IMR-90 (cell line): ENCODE data around the gene RFT1. TPM values are rescaled to one million over a fixed set of nuclear protein-coding genes. Genes with fewer than 3 reads are reported as not detected.

ENCODE experiments used
- ATAC-seq: fragments of 200-7000 bp; cut with Tn5 transposase; 2 replicates; pipeline ENCODE4 v1.9.1; 2020; ENCODE audit warnings: low read depth, mild to moderate bottlenecking, moderate library complexity
- BruUV-seq: library from RNA; stranded (reverse); fragments of 400-500 nt; replicated peaks from 2 replicates; lab custom pipeline; 2021; lab: Mats Ljungman, UMichigan
- CTCF ChIA-PET: fragments of 300-600 bp; formaldehyde crosslinking; extraction: SDS; loops from one replicate; lab custom pipeline; 2021; ENCODE audit warnings: antibody characterized with exemption; lab: Yijun Ruan, JAX
- POLR2A ChIA-PET: fragments of 300-600 bp; sonication (Branson Sonifier 250); formaldehyde crosslinking; loops from one replicate; lab custom pipeline; 2022; ENCODE audit warnings: antibody characterized with exemption; ENCODE audit not compliant: unreplicated experiment; lab: Charles Lee
- DNase-seq: peaks from one replicate; pipeline ENCODE4 v3.0.0; 2013
- H2AFZ ChIP-seq: replicated peaks from 2 replicates; pipeline ENCODE3; 2013; ENCODE audit warnings: low read length, mild to moderate bottlenecking; ENCODE audit not compliant: poor library complexity
- H2AK5ac ChIP-seq: 2 replicates; pipeline ENCODE4 v1.6.1; 2013; ENCODE audit warnings: low read depth, low read length, inconsistent platforms
- H2AK9ac ChIP-seq: replicated peaks from 2 replicates; pipeline ENCODE3; 2013; ENCODE audit warnings: mild to moderate bottlenecking, low read depth, low read length, moderate library complexity; ENCODE audit not compliant: poor library complexity
- H2BK120ac ChIP-seq: 2 replicates; pipeline ENCODE4 v1.6.1; 2013; ENCODE audit warnings: low read depth, low read length, inconsistent platforms
- H2BK15ac ChIP-seq: 3 replicates; pipeline ENCODE4 v1.6.1; 2013; ENCODE audit warnings: low read depth, low read length, inconsistent platforms
- H2BK20ac ChIP-seq: 2 replicates; pipeline ENCODE4 v1.6.1; 2013; ENCODE audit warnings: low read depth, mild to moderate bottlenecking, inconsistent platforms, low read length, moderate library complexity
- H2BK5ac ChIP-seq: 2 replicates; pipeline ENCODE4 v1.6.1; 2013; ENCODE audit warnings: mild to moderate bottlenecking, low read depth, low read length, inconsistent platforms; ENCODE audit not compliant: poor library complexity, severe bottlenecking
- H3K14ac ChIP-seq: replicated peaks from 2 replicates; pipeline ENCODE4 v1.6.1; 2013; ENCODE audit warnings: low read depth, low read length, inconsistent platforms
- H3K18ac ChIP-seq: 2 replicates; pipeline ENCODE4 v1.6.1; 2013; ENCODE audit warnings: low read depth, low read length, control low read depth
- H3K23ac ChIP-seq: 2 replicates; pipeline ENCODE4 v1.6.1; 2013; ENCODE audit warnings: low read depth, low read length, inconsistent platforms
- H3K27ac ChIP-seq: 2 replicates; pipeline ENCODE4 v1.5.1; 2013; ENCODE audit warnings: mild to moderate bottlenecking, control low read depth, low read length; ENCODE audit not compliant: insufficient read depth
- H3K27me3 ChIP-seq: 2 replicates; pipeline ENCODE4 v1.6.1; 2013; ENCODE audit warnings: low read length; ENCODE audit not compliant: control insufficient read depth, insufficient read depth
- H3K36me3 ChIP-seq: 2 replicates; pipeline ENCODE4 v1.6.1; 2013; ENCODE audit warnings: low read length, mixed read lengths; ENCODE audit not compliant: control insufficient read depth, insufficient read depth
- H3K4ac ChIP-seq: 2 replicates; pipeline ENCODE4 v1.6.1; 2013; ENCODE audit warnings: low read depth, low read length, inconsistent platforms
- H3K4me1 ChIP-seq: 2 replicates; pipeline ENCODE4 v1.6.1; 2013; ENCODE audit warnings: low read length, mixed read lengths; ENCODE audit not compliant: control insufficient read depth, insufficient read depth
- H3K4me2 ChIP-seq: 2 replicates; pipeline ENCODE4 v1.6.1; 2013; ENCODE audit warnings: low read depth, mild to moderate bottlenecking, control low read depth, low read length, moderate library complexity
- H3K4me3 ChIP-seq: 2 replicates; pipeline ENCODE4 v1.5.1; 2013; ENCODE audit warnings: low read depth, mild to moderate bottlenecking, control low read depth, low read length, moderate library complexity; ENCODE audit not compliant: insufficient read depth
- H3K56ac ChIP-seq: 2 replicates; pipeline ENCODE4 v1.6.1; 2013; ENCODE audit warnings: low read length, inconsistent platforms; ENCODE audit not compliant: insufficient read depth; ENCODE audit errors: extremely low read depth
- H3K79me1 ChIP-seq, 2 experiments: 2 replicates each; pipeline ENCODE4 v1.6.1; 2013; ENCODE audit warnings: low read length in 2 of 2, inconsistent platforms in 1 of 2, low read depth in 1 of 2
- H3K9ac ChIP-seq: 2 replicates; pipeline ENCODE4 v1.6.1; 2013; ENCODE audit warnings: low read depth, low read length, control low read depth
- H3K9me1 ChIP-seq: 2 replicates; pipeline ENCODE4 v1.6.1; 2013; ENCODE audit warnings: low read length, inconsistent platforms; ENCODE audit not compliant: insufficient read depth
- H3K9me3 ChIP-seq: 2 replicates; pipeline ENCODE4 v1.6.1; 2013; ENCODE audit warnings: low read length; ENCODE audit not compliant: control insufficient read depth, insufficient read depth
- H4K20me1 ChIP-seq: 2 replicates; pipeline ENCODE4 v1.6.1; 2013; ENCODE audit warnings: low read length, inconsistent platforms; ENCODE audit not compliant: insufficient read depth
- H4K5ac ChIP-seq: 2 replicates; pipeline ENCODE4 v1.6.1; 2013; ENCODE audit warnings: mild to moderate bottlenecking, low read depth, low read length, control low read depth
- H4K8ac ChIP-seq, 2 experiments: 2 replicates each; pipeline ENCODE4 v1.6.1; 2013; ENCODE audit warnings: low read depth in 2 of 2, low read length in 2 of 2, control low read depth in 1 of 2, inconsistent platforms in 1 of 2
- H4K91ac ChIP-seq: 2 replicates; pipeline ENCODE4 v1.6.1; 2013; ENCODE audit warnings: low read depth, low read length, inconsistent platforms; ENCODE audit not compliant: insufficient read depth
- MAZ ChIP-seq: IDR thresholded peaks from 2 replicates; pipeline ENCODE4 v1.6.1; 2012; ENCODE audit warnings: low read depth, mild to moderate bottlenecking, low read length, improper control_type of control experiment, moderate library complexity, borderline replicate concordance
- RAD21 ChIP-seq: IDR thresholded peaks from 2 replicates; pipeline ENCODE4 v1.6.1; 2012; ENCODE audit warnings: low read length, improper control_type of control experiment
- RCOR1 ChIP-seq: IDR thresholded peaks from 2 replicates; pipeline ENCODE4 v1.6.1; 2012; ENCODE audit warnings: mild to moderate bottlenecking, low read length, improper control_type of control experiment; ENCODE audit not compliant: insufficient replicate concordance
- WGBS, 2 experiments: methylation state at CpG; one replicate each; pipeline versions ENCODE4 v1.1.5 to v1.1.7; 2013; ENCODE audit warnings: missing lambda C conversion rate in 2 of 2; ENCODE audit not compliant: insufficient read length in 1 of 2; ENCODE audit errors: extremely low coverage in 2 of 2; 5-methylcytosine and 5-hydroxymethylcytosine counted together
- dilution Hi-C: fragments of 300-500 bp; cut with HindIII; formaldehyde crosslinking; loops from one replicate; pipeline ENCODE4 v1.14.3; 2018; ENCODE audit warnings: low sequenced_read_pairs; ENCODE audit not compliant: unreplicated experiment
- in situ Hi-C: fragments of 300-500 bp; cut with MboI; formaldehyde crosslinking; loops from 3 replicates; pipeline ENCODE4 v1.14.3; 2019; ENCODE audit warnings: low sequenced_read_pairs, inconsistent platforms, mixed read lengths
- intact Hi-C: fragments of 100-400 bp; cut with micrococcal nuclease; formaldehyde crosslinking; loops from 2 replicates; pipeline ENCODE4 v1.10.0; 2022
- polyA plus RNA-seq, 3 experiments: library from polyadenylated mRNA; depleted of rRNA; stranded (reverse); fragments of >200 nt; gene quantifications; 2 replicates each; pipeline ENCODE4 v1.2.3, GENCODE V29; 2012; ENCODE audit warnings: low replicate concordance in 1 of 3
- total RNA-seq: library from RNA; depleted of rRNA; stranded (reverse); fragments of >200 nt; gene quantifications from 2 replicates; pipeline ENCODE4 v1.2.3, GENCODE V29; 2012
- TF ChIP-seq, protein P1 (sequence below): fragments of 150-350 bp; IDR thresholded peaks from 2 replicates; pipeline ENCODE4 v1.6.1; 2017; ENCODE audit warnings: mild to moderate bottlenecking, antibody characterized with exemption, low read length, low read depth

RFT1 gene
- total and polyA plus RNA-seq, 2 of the 4 experiments (the other 2 are of a cell fraction), result 14.5 to 23.5 TPM

DNA sequence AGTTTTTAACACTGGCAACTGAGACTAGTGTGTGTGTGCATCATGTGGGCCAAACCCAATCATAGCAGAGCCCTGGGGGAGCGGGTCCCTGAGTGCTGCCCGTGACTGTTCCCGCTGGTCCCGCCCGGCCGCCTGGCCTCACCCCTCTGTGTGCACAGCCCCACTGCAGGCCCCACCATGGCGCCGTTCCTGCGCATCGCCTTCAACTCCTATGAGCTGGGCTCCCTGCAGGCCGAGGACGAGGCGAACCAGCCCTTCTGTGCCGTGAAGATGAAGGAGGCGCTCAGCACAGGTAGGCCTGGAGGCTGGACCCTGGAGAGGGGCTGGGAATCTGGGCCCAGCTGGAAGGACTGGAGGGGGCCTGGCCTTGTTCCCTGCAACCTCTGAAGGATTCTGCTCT lies 48.0 kb upstream of the RFT1 start:
- H2AK5ac ChIP-seq, result no peak overlapping the region
- H3K27ac ChIP-seq, result no peak overlapping the region
- H4K8ac ChIP-seq, result no peak overlapping the region
- no peak overlapping the region for H3K18ac ChIP-seq
- H3K36me3 ChIP-seq, result peaks cover 30% of the 10 kb centered on the region
- no TSS peak for BruUV-seq
- H3K23ac ChIP-seq, result no peak overlapping the region
- in situ Hi-C loops, result no loop called here
- POLR2A ChIA-PET, result no interaction called here
- CTCF ChIA-PET, result no interaction called here
- H3K4me2 ChIP-seq, result no peak overlapping the region
- no peak overlapping the region for H4K91ac ChIP-seq
- H4K20me1 ChIP-seq, result peaks cover 10% of the 10 kb centered on the region; the same call in 1 of the 2 replicates
- no peak overlapping the region for H2BK120ac ChIP-seq
- no peak for DNase-seq
- no peak for ATAC-seq
- dilution Hi-C loops, result no loop called here
- no peak overlapping the region for H3K14ac ChIP-seq
- no peak overlapping the region for H2BK20ac ChIP-seq
- intact Hi-C loops, result no loop called here
- no peak overlapping the region for H2BK5ac ChIP-seq
- no peak overlapping the region for H3K56ac ChIP-seq
- no peak overlapping the region for H2AFZ ChIP-seq
- H3K9me3 ChIP-seq, result no peaks in the 10 kb centered on the region
- H2AK9ac ChIP-seq, result no peak overlapping the region
- TF ChIP-seq RCOR1 (no peak), MAZ (no peak), RAD21 (no peak)
- TF ChIP-seq, protein P1, sequence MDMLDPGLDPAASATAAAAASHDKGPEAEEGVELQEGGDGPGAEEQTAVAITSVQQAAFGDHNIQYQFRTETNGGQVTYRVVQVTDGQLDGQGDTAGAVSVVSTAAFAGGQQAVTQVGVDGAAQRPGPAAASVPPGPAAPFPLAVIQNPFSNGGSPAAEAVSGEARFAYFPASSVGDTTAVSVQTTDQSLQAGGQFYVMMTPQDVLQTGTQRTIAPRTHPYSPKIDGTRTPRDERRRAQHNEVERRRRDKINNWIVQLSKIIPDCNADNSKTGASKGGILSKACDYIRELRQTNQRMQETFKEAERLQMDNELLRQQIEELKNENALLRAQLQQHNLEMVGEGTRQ, result no peak
- H3K4me3 ChIP-seq, result no peak overlapping the region
- no peak overlapping the region for H2BK15ac ChIP-seq
- no peak overlapping the region for H3K4ac ChIP-seq
- H3K27me3 ChIP-seq, result no peaks in the 10 kb centered on the region
- peaks cover 6% of the 10 kb centered on the region; the same call in 1 of the 2 replicates for H3K9me1 ChIP-seq
- H3K4me1 ChIP-seq, result no peaks in the 10 kb centered on the region
- no peak overlapping the region for H3K9ac ChIP-seq
- WGBS, 2 experiments, result 95% methylated on average over 7 of the region's 15 CpGs; no CpG with 5 or more reads in 1 of the 2 experiments
- no peak overlapping the region for H4K5ac ChIP-seq
- peaks cover 0 to 21% of the 10 kb centered on the region in 2 experiments; a peak in 3 of 4 replicates for H3K79me1 ChIP-seq
